OCI-LY1 (cell line): ENCODE results near the gene DNAJC16.

Experiments used
- H2AFZ ChIP-seq: fragments of 200-600 bp; sonication (generic), shearing (Covaris generic); 2 replicates; pipeline ENCODE4 v1.6.0; 2014; ENCODE audit warnings: antibody characterized with exemption, mild to moderate bottlenecking, low read length
- H3F3A ChIP-seq: fragments of 200-600 bp; sonication (generic), shearing (Covaris generic); 2 replicates; pipeline ENCODE4 v1.6.0; 2014; ENCODE audit warnings: mild to moderate bottlenecking, antibody characterized with exemption, low read length, moderate library complexity; ENCODE audit not compliant: insufficient read depth
- H3K27ac ChIP-seq: fragments of 200-600 bp; sonication (generic); 2 replicates; pipeline ENCODE4 v1.5.1; 2014; ENCODE audit warnings: low read length, mixed run types, mild to moderate bottlenecking, low read depth; ENCODE audit not compliant: poor library complexity, severe bottlenecking
- H3K27me3 ChIP-seq: fragments of 200-600 bp; sonication (generic); 2 replicates; pipeline ENCODE4 v1.6.0; 2014; ENCODE audit warnings: antibody characterized with exemption, mild to moderate bottlenecking, low read length, moderate library complexity; ENCODE audit not compliant: insufficient read depth
- H3K36me3 ChIP-seq: fragments of 200-600 bp; sonication (generic); 2 replicates; pipeline ENCODE4 v1.6.1; 2014; ENCODE audit warnings: mild to moderate bottlenecking, antibody characterized with exemption, low read length, moderate library complexity, mixed read lengths; ENCODE audit not compliant: insufficient read depth
- H3K4me1 ChIP-seq: fragments of 200-600 bp; sonication (generic); 2 replicates; pipeline ENCODE4 v1.5.1; 2014; ENCODE audit warnings: mild to moderate bottlenecking, low read length, moderate library complexity; ENCODE audit not compliant: insufficient read depth, severe bottlenecking
- H3K4me2 ChIP-seq: fragments of 200-600 bp; sonication (generic), shearing (Covaris generic); 2 replicates; pipeline ENCODE4 v1.6.1; 2014; ENCODE audit warnings: low read length
- H3K4me3 ChIP-seq: fragments of 200-600 bp; sonication (generic); 2 replicates; pipeline ENCODE4 v1.5.1; 2014; ENCODE audit warnings: low read length, low read depth, mild to moderate bottlenecking, mixed read lengths; ENCODE audit not compliant: poor library complexity, severe bottlenecking
- H3K79me2 ChIP-seq: fragments of 200-600 bp; shearing (Covaris generic); 2 replicates; pipeline ENCODE4 v1.6.1; 2016; ENCODE audit warnings: mixed run types, low read length, mixed read lengths; ENCODE audit not compliant: insufficient read depth
- H3K9ac ChIP-seq: fragments of 200-600 bp; sonication (generic), shearing (Covaris generic); 2 replicates; pipeline ENCODE4 v1.6.1; 2014; ENCODE audit warnings: mild to moderate bottlenecking, low read length, mixed read lengths
- H3K9me2 ChIP-seq: fragments of 200-600 bp; sonication (generic), shearing (Covaris generic); 2 replicates; pipeline ENCODE4 v1.6.1; 2014; ENCODE audit warnings: low read depth, mild to moderate bottlenecking, low read length, mixed read lengths
- H3K9me3 ChIP-seq: fragments of 200-600 bp; shearing (Covaris generic); 2 replicates; pipeline ENCODE4 v1.6.1; 2014; ENCODE audit warnings: low read length, mixed read lengths
- H4K20me1 ChIP-seq: fragments of 200-600 bp; sonication (generic), shearing (Covaris generic); 2 replicates; pipeline ENCODE4 v1.6.0; 2016; ENCODE audit warnings: mild to moderate bottlenecking, low read length; ENCODE audit not compliant: insufficient read depth
- EZH2 ChIP-seq: fragments of 200-600 bp; sonication (generic), shearing (Covaris generic); IDR thresholded peaks from 2 replicates; pipeline ENCODE4 v1.8.0; 2017; ENCODE audit warnings: borderline replicate concordance, mixed run types, mild to moderate bottlenecking, antibody characterized with exemption, low read length, moderate library complexity, mixed read lengths
- TF ChIP-seq, protein P1 (sequence below): fragments of 200-600 bp; sonication (generic), shearing (Covaris generic); IDR thresholded peaks from 2 replicates; pipeline ENCODE4 v1.5.1; 2017; ENCODE audit warnings: mild to moderate bottlenecking, antibody characterized with exemption, low read length, moderate library complexity, mixed read lengths

DNAJC16 gene

DNA sequence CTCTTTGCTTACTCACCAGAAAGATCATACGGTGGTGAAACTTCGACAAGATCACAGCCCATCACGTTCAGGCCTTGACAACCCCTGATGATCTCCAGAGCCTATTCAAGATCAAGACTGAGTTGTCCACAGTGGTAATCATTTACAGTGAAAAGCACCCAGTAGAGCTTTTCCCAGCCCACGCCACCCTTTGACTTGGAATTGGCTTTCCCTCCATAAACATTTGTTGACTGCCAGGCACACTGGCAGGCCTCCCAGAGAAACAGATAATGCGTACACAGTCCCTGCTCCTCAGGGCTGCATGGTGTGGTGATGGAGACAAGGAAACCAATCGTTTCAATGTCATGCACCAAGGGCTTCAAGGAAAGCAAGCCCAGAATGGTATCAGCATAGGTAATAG lies 48.1 kb downstream of the DNAJC16 start:
- Histone ChIP-seq H3F3A (peaks cover 9% of the 10 kb centered on the region; the same call in 1 of the 2 replicates), H3K4me3 (no peak overlapping the region), H3K4me1 (peaks cover 35% of the 10 kb centered on the region), H3K79me2 (no peaks in the 10 kb centered on the region), H2AFZ (no peak overlapping the region), H3K9me2 (no peaks in the 10 kb centered on the region), H3K9me3 (no peaks in the 10 kb centered on the region), H3K36me3 (peaks cover 8% of the 10 kb centered on the region; the same call in 1 of the 2 replicates), H3K4me2 (no peak overlapping the region), H3K27ac (no peak overlapping the region), H3K9ac (no peak overlapping the region), H3K27me3 (no peaks in the 10 kb centered on the region), H4K20me1 (no peaks in the 10 kb centered on the region)
- TF ChIP-seq EZH2 = no peak
- TF ChIP-seq, protein P1, sequence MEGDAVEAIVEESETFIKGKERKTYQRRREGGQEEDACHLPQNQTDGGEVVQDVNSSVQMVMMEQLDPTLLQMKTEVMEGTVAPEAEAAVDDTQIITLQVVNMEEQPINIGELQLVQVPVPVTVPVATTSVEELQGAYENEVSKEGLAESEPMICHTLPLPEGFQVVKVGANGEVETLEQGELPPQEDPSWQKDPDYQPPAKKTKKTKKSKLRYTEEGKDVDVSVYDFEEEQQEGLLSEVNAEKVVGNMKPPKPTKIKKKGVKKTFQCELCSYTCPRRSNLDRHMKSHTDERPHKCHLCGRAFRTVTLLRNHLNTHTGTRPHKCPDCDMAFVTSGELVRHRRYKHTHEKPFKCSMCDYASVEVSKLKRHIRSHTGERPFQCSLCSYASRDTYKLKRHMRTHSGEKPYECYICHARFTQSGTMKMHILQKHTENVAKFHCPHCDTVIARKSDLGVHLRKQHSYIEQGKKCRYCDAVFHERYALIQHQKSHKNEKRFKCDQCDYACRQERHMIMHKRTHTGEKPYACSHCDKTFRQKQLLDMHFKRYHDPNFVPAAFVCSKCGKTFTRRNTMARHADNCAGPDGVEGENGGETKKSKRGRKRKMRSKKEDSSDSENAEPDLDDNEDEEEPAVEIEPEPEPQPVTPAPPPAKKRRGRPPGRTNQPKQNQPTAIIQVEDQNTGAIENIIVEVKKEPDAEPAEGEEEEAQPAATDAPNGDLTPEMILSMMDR = no peak

DNA sequence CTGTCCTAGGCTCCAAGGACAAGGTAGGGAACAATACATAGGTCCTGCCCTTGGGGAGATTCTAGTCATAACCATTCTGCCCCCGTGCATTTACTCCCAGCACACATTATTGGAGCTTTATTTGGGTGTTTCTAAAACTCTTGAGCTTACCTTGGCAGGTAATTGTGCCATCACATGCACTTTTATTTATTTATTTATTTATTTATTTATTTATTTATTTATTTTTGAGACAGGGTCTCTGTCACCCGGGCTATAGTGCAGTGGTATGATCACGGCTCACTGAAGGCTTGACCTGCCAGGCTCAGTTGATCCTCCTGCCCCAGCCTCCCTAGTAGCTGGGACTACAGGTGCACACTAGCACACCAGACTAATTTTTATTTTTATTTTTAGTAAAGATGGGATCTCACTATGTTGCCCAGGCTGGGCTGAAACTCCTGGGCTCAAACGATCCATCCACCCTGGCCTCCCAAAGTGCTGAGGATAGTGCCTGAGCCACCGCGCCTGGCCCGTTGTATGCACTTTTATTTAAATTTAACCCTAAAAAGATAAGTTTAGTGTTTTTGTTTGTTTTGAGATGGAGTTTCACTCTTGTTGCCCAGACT lies 49.0 kb downstream of the DNAJC16 start:
- TF ChIP-seq EZH2 = no peak
- TF ChIP-seq, protein P1 = no peak
- H3K4me1 ChIP-seq = peaks cover 37% of the 10 kb centered on the region
- no peak overlapping the region for H3K4me3 ChIP-seq
- no peaks in the 10 kb centered on the region for H3K9me2 ChIP-seq
- no peak overlapping the region for H3K27ac ChIP-seq
- peaks cover 4% of the 10 kb centered on the region; the same call in 1 of the 2 replicates for H3K36me3 ChIP-seq
- no peak overlapping the region for H3K9ac ChIP-seq
- no peak overlapping the region for H2AFZ ChIP-seq
- no peaks in the 10 kb centered on the region for H4K20me1 ChIP-seq
- no peaks in the 10 kb centered on the region for H3K27me3 ChIP-seq
- no peaks in the 10 kb centered on the region for H3K9me3 ChIP-seq
- no peaks in the 10 kb centered on the region for H3K79me2 ChIP-seq
- H3K4me2 ChIP-seq = no peak overlapping the region
- peaks cover 9% of the 10 kb centered on the region; the same call in 1 of the 2 replicates for H3F3A ChIP-seq

DNA sequence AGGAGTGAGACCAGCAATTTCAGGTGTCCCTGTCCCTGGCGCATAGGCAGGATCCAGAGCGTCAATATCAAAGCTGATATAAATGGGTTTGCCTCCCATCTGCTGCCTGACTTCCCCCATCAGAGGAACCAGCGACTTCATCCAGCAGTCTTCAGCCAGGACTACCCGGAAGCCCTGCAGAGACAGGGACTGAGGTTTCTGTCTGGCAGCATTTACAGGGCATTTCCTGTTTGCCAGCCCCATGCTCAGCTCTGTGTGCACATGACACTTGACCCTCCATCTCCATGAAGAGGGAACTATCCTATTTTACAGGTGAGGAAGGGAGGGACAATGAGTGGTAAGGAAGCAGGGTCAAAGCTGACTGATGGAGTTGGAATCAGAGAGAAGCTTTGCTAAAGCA lies 51.0 kb downstream of the DNAJC16 start:
- Histone ChIP-seq H3K79me2 (no peaks in the 10 kb centered on the region), H3K27me3 (no peaks in the 10 kb centered on the region), H3K9me2 (no peaks in the 10 kb centered on the region), H3F3A (no peaks in the 10 kb centered on the region), H3K4me1 (peaks cover 19% of the 10 kb centered on the region), H3K27ac (no peak overlapping the region), H3K9ac (no peak overlapping the region), H4K20me1 (no peaks in the 10 kb centered on the region), H3K4me3 (no peak overlapping the region), H2AFZ (no peak overlapping the region), H3K4me2 (no peak overlapping the region), H3K36me3 (no peaks in the 10 kb centered on the region), H3K9me3 (no peaks in the 10 kb centered on the region)
- no peak for TF ChIP-seq EZH2
- TF ChIP-seq, protein P1 = no peak
